Caco-2 (cell line): ENCODE results near the gene DPAGT1. TPM values are rescaled to one million over a fixed set of nuclear protein-coding genes. Genes with fewer than 3 reads are reported as not detected.
A peak's percentile ranks its signal among the peaks of the same experiment; 100 is the strongest.

Experiments
- BruUV-seq: library from RNA; stranded (reverse); fragments of 400-500 nt; replicated peaks from 2 replicates; lab custom pipeline; 2021; lab: Mats Ljungman, UMichigan
- CTCF ChIA-PET: fragments of 300-600 bp; sonication (Branson Sonifier 250); formaldehyde crosslinking; loops from one replicate; lab custom pipeline; 2022; ENCODE audit warnings: antibody characterized with exemption; lab: Charles Lee
- POLR2A ChIA-PET: fragments of 300-600 bp; sonication (Branson Sonifier 250); formaldehyde crosslinking; loops from one replicate; lab custom pipeline; 2022; ENCODE audit warnings: antibody characterized with exemption; lab: Charles Lee
- DNase-seq, 2 experiments: peaks; one replicate each; pipeline versions ENCODE4 v3.0.0 to v3.0.0-alpha.2; 2020 to 2022
- H3K27me3 ChIP-seq: replicated peaks from 2 replicates; pipeline ENCODE4 v1.6.0; 2011; ENCODE audit warnings: low read length; ENCODE audit not compliant: control insufficient read depth, insufficient read depth
- H3K36me3 ChIP-seq: 2 replicates; pipeline ENCODE4 v1.5.1; 2011; ENCODE audit warnings: low read length; ENCODE audit not compliant: control insufficient read depth, insufficient read depth
- H3K4me1 ChIP-seq: fragments of 250-450 bp; sonication (Bioruptor Pico); 2 replicates; pipeline ENCODE4 v1.5.1; 2020; ENCODE audit warnings: mild to moderate bottlenecking
- H3K4me3 ChIP-seq: 2 replicates; pipeline ENCODE4 v1.5.1; 2011; ENCODE audit warnings: low read depth, mild to moderate bottlenecking, control low read depth, low read length
- H3K9me3 ChIP-seq: fragments of 250-450 bp; sonication (Bioruptor Pico); 2 replicates; pipeline ENCODE4 v1.5.1; 2020; ENCODE audit warnings: mild to moderate bottlenecking, moderate library complexity
- H3K27ac Mint-ChIP-seq: one replicate; pipeline ENCODE4 v1.8.0; 2022; ENCODE audit warnings: mixed read lengths; ENCODE audit not compliant: unreplicated experiment
- H3K27me3 Mint-ChIP-seq: one replicate; pipeline ENCODE4 v1.8.0; 2022; ENCODE audit warnings: mixed read lengths; ENCODE audit not compliant: insufficient read depth, unreplicated experiment
- H3K36me3 Mint-ChIP-seq: one replicate; pipeline ENCODE4 v1.8.0; 2022; ENCODE audit warnings: mild to moderate bottlenecking, mixed read lengths; ENCODE audit not compliant: insufficient read depth, unreplicated experiment
- H3K4me1 Mint-ChIP-seq: one replicate; pipeline ENCODE4 v1.8.0; 2022; ENCODE audit warnings: low read depth, mixed read lengths; ENCODE audit not compliant: unreplicated experiment
- H3K4me3 Mint-ChIP-seq: one replicate; pipeline ENCODE4 v1.8.0; 2022; ENCODE audit warnings: mild to moderate bottlenecking, moderate library complexity, mixed read lengths; ENCODE audit not compliant: unreplicated experiment
- H3K9me3 Mint-ChIP-seq: one replicate; pipeline ENCODE4 v1.8.0; 2022; ENCODE audit warnings: mixed read lengths; ENCODE audit not compliant: unreplicated experiment
- intact Hi-C: fragments of 100-400 bp; cut with micrococcal nuclease; formaldehyde crosslinking; loops from one replicate; pipeline ENCODE4 v1.10.0; 2022; ENCODE audit not compliant: unreplicated experiment
- total RNA-seq: library from RNA; stranded (reverse); gene quantifications from 2 replicates; pipeline ENCODE4 v1.2.3, GENCODE V29; 2022
- TF ChIP-seq, protein P1 (sequence below), 2 experiments: fragments of 200-600 bp in 1 of 2; IDR thresholded peaks; 1 replicate in 1 of 2; 2 replicates in 1 of 2; pipeline versions ENCODE4 v1.5.1 to v1.8.0; 2011 to 2022; ENCODE audit warnings: antibody characterized with exemption in 1 of 2, control low read depth in 1 of 2, inconsistent platforms in 1 of 2, low read depth in 1 of 2, low read length in 1 of 2, mild to moderate bottlenecking in 1 of 2, moderate library complexity in 1 of 2; ENCODE audit not compliant: insufficient read depth in 1 of 2, severe bottlenecking in 1 of 2, unreplicated experiment in 1 of 2

DPAGT1 gene
- total RNA-seq, 1 experiment from 2014 or later, result 117 TPM

DNA sequence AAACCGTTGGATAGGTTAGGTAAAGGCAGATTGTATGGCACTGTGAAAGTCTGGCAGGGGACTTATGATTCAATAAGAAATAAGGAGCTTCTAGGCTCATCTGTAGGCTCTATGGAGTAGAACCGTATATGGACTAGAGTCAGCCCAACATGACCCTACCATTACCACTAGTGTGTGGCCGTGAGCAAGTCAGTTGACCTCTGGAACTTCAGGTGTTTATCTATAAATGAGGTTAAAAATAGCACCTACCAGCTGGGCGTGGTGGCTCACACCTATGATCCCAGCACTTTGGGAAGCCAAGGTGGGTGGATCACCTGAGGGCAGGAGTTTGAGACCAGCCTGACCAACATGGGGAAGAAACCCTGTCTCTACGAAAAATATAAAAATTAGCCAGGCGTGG lies 24.2 kb upstream of the DPAGT1 start:
- H3K36me3 Mint-ChIP-seq, result peaks cover 66% of the 10 kb centered on the region
- POLR2A ChIA-PET, result interaction anchor here (0.6 to 1.0 kb wide), 2 partner anchors 24 to 86 kb away, joined by 5 to 6 read pairs; partner anchors contain the start of gene DPAGT1
- TF ChIP-seq, protein P1, sequence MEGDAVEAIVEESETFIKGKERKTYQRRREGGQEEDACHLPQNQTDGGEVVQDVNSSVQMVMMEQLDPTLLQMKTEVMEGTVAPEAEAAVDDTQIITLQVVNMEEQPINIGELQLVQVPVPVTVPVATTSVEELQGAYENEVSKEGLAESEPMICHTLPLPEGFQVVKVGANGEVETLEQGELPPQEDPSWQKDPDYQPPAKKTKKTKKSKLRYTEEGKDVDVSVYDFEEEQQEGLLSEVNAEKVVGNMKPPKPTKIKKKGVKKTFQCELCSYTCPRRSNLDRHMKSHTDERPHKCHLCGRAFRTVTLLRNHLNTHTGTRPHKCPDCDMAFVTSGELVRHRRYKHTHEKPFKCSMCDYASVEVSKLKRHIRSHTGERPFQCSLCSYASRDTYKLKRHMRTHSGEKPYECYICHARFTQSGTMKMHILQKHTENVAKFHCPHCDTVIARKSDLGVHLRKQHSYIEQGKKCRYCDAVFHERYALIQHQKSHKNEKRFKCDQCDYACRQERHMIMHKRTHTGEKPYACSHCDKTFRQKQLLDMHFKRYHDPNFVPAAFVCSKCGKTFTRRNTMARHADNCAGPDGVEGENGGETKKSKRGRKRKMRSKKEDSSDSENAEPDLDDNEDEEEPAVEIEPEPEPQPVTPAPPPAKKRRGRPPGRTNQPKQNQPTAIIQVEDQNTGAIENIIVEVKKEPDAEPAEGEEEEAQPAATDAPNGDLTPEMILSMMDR (IDR thresholded peaks at IDR 0.05; ENCODE audit: insufficient read depth in 1 of 2, low read depth in 1 of 2, low read length in 1 of 2, severe bottlenecking in 1 of 2, unreplicated experiment in 1 of 2), result no peak
- peaks cover 14% of the 10 kb centered on the region for H3K4me1 ChIP-seq
- H3K4me3 ChIP-seq, result no peak overlapping the region
- no peaks in the 10 kb centered on the region for H3K27me3 ChIP-seq
- peaks cover 10% of the 10 kb centered on the region for H3K36me3 ChIP-seq
- H3K4me3 Mint-ChIP-seq, result no peak overlapping the region
- CTCF ChIA-PET, result interaction anchor here (0.6 to 1.6 kb wide), 3 partner anchors 24 to 505 kb away, joined by 3 to 4 read pairs (median 3); no protein-coding TSS in a partner anchor
- intact Hi-C loops, result no loop called here
- no peaks in the 10 kb centered on the region for H3K9me3 Mint-ChIP-seq
- no peak for DNase-seq
- H3K4me1 Mint-ChIP-seq, result peaks cover 16% of the 10 kb centered on the region
- no peaks in the 10 kb centered on the region for H3K9me3 ChIP-seq
- H3K27me3 Mint-ChIP-seq, result no peaks in the 10 kb centered on the region
- no TSS peak for BruUV-seq
- H3K27ac Mint-ChIP-seq, result no peak overlapping the region

DNA sequence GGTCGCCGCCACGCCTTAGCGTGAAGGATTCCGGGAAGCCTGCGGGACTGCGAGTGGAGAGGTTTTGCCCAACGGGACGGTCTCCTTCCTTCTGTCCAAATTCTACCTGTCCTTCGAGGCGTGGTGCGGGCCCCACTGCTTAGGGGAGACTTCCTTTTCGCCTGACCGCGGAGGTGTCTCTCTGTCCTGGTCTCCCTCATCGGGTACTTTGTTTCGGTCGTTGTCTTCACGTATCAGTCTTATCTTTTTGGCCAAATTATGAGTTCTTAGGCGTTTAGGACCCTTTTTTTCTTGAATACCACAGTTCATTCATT lies 20.1 kb upstream of the DPAGT1 start:
- Mint-ChIP-seq H3K4me1 (peaks cover 21% of the 10 kb centered on the region), H3K9me3 (no peaks in the 10 kb centered on the region), H3K36me3 (peaks cover 36% of the 10 kb centered on the region), H3K27me3 (no peaks in the 10 kb centered on the region), H3K4me3 (peak overlapping the region; percentile 88), H3K27ac (peak overlapping the region; percentile 90)
- DNase-seq, result no peak
- Histone ChIP-seq H3K4me3 (peak overlapping the region; percentile 84), H3K27me3 (no peaks in the 10 kb centered on the region), H3K36me3 (peaks cover 5% of the 10 kb centered on the region; the same call in 1 of the 2 replicates), H3K9me3 (no peaks in the 10 kb centered on the region), H3K4me1 (peaks cover 18% of the 10 kb centered on the region)
- POLR2A ChIA-PET, result interaction anchor here (0.5 to 2.4 kb wide), 23 partner anchors 10 to 870 kb away, joined by 3 to 71 read pairs (median 4); partner anchors contain the start of genes C2CD2L, CBL, DDX6 and DPAGT1
- intact Hi-C loops, result loop anchor here (1.0 kb wide), 3 partner anchors 14 to 26 kb away; partner anchors contain the start of genes C2CD2L and DPAGT1
- CTCF ChIA-PET, result interaction anchor here (0.6 to 2.4 kb wide), 23 partner anchors 13 to 826 kb away, joined by 3 to 19 read pairs (median 4); partner anchors contain the start of genes C1QTNF5, C2CD2L, CBL and DPAGT1
- TF ChIP-seq, protein P1 (IDR thresholded peaks at IDR 0.05; ENCODE audit: insufficient read depth in 1 of 2, low read depth in 1 of 2, low read length in 1 of 2, severe bottlenecking in 1 of 2, unreplicated experiment in 1 of 2), result no peak
- TSS peak; percentile 78 for BruUV-seq

DNA sequence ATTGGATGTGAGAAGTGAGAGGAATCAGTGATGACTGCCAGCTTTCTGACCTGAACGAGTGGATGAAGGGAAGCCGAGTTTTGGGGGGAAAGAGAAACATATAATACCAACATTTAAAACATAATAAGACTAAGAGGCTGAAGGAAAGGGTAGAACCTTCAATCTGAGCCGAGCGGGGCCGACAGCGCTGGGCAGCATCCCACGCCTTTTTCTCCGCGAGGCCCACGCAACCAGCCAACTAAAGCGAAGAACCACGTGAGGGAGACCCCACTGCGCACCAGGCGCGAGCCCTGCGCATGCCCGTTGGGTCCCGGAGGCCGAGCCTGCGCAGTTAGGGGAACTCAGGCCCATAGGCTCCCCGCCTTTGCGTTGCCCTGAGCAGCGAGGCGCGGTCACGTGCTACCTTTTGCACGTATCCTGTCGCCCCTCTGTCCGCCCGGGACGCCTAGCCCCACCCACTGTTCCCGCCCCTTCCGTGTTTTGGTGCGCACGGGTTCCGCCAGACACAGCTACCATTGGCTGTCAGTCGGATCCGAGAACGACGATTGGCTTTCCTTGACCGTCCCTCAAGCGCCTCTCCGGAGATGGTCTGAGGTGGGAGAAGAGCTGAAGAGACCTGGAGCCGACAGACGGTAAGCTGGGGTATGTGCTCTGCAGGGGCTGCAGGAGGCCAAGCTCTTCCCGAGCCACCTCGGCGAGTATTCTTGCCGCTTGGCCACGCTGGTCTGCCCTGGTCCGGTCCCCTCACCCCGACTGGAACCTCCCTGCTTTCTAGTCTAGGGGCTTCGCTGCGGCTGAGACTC lies 19.6 kb upstream of the DPAGT1 start, which contains the start of gene HINFP:
Gene HINFP (plus strand): TSS at position 573 of the 803 bp plus-strand sequence. CDS start 5,365 bp downstream, outside the sequence.
- peaks cover 5% of the 10 kb centered on the region; the same call in 1 of the 2 replicates for H3K36me3 ChIP-seq
- H3K9me3 Mint-ChIP-seq, result no peaks in the 10 kb centered on the region
- H3K27me3 ChIP-seq, result no peaks in the 10 kb centered on the region
- peak; percentile 100 for DNase-seq
- H3K27me3 Mint-ChIP-seq, result no peaks in the 10 kb centered on the region
- no peaks in the 10 kb centered on the region for H3K9me3 ChIP-seq
- H3K4me3 Mint-ChIP-seq, result peak within 1 kb of the TSS; percentile 88
- H3K4me3 ChIP-seq, result peak within 1 kb of the TSS; percentile 84
- ChIA-PET POLR2A (interaction anchor here (0.5 to 2.4 kb wide), 24 partner anchors 10 to 869 kb away, joined by 3 to 71 read pairs (median 4); partner anchors contain the start of genes C2CD2L, CBL, DDX6 and DPAGT1), CTCF (interaction anchor here (0.6 to 2.4 kb wide), 23 partner anchors 14 to 826 kb away, joined by 3 to 19 read pairs (median 6); partner anchors contain the start of genes C1QTNF5, C2CD2L, CBL and DPAGT1)
- peaks cover 18% of the 10 kb centered on the region for H3K4me1 ChIP-seq
- intact Hi-C loops, result loop anchor here (1.0 kb wide), 3 partner anchors 14 to 26 kb away; partner anchors contain the start of genes C2CD2L and DPAGT1
- TF ChIP-seq, protein P1 (IDR thresholded peaks at IDR 0.05; ENCODE audit: insufficient read depth in 1 of 2, low read depth in 1 of 2, low read length in 1 of 2, severe bottlenecking in 1 of 2, unreplicated experiment in 1 of 2), result no peak
- peak within 1 kb of the TSS; percentile 90 for H3K27ac Mint-ChIP-seq
- peaks cover 32% of the 10 kb centered on the region for H3K36me3 Mint-ChIP-seq
- H3K4me1 Mint-ChIP-seq, result peaks cover 18% of the 10 kb centered on the region
- BruUV-seq, result no TSS peak
